Measurements from ENCODE around the gene SUFU. TPM values are rescaled to one million over a fixed set of nuclear protein-coding genes. Genes with fewer than 3 reads are reported as not detected.

SUFU gene
- total RNA-seq, 1 donor from 2014 or later, result 13.5 TPM

- no peaks in the 10 kb centered on the region for H3K9me3 ChIP-seq
- TF ChIP-seq CTCF (IDR thresholded peaks at IDR 0.05), result no peak
- ATAC-seq (no peak), DNase-seq (no peak)
- intact Hi-C loops (cut with DNase I), result no loop called here
- peaks cover 17% of the 10 kb centered on the region for H3K4me1 ChIP-seq
- no peak overlapping the region for H3K4me3 ChIP-seq
- H3K27me3 ChIP-seq, result no peaks in the 10 kb centered on the region
- H3K27ac ChIP-seq, result no peak overlapping the region
- no peaks in the 10 kb centered on the region for H3K36me3 ChIP-seq
Observed at GRCh38 chr10:102639537-102639936, 135.8 kb downstream of the SUFU start.

GRCh38 chr10:102641402-102641801 lies 137.6 kb downstream of the SUFU start:
- ATAC-seq (no peak), DNase-seq (no peak)
- no peak for TF ChIP-seq CTCF (IDR thresholded peaks at IDR 0.05)
- Histone ChIP-seq H3K27me3 (no peaks in the 10 kb centered on the region), H3K27ac (peak overlapping the region; percentile 100), H3K9me3 (no peaks in the 10 kb centered on the region), H3K4me3 (peak overlapping the region; percentile 85), H3K4me1 (peaks cover 5% of the 10 kb centered on the region), H3K36me3 (no peaks in the 10 kb centered on the region)
- intact Hi-C loops (cut with DNase I), result no loop called here

GRCh38 chr10:102641880-102642735 lies 138.3 kb downstream of the SUFU start:
- Histone ChIP-seq H3K27ac (peak overlapping the region; percentile 100), H3K4me1 (peaks cover 11% of the 10 kb centered on the region), H3K36me3 (no peaks in the 10 kb centered on the region), H3K4me3 (peak overlapping the region; percentile 85), H3K9me3 (no peaks in the 10 kb centered on the region), H3K27me3 (no peaks in the 10 kb centered on the region)
- DNase-seq, result peak; percentile 99
- no peak for TF ChIP-seq CTCF (IDR thresholded peaks at IDR 0.05)
- ATAC-seq, result peak; percentile 78
- intact Hi-C loops (cut with DNase I), result no loop called here

GRCh38 chr10:102642736-102643335 lies 139.1 kb downstream of the SUFU start:
- no peak for TF ChIP-seq CTCF (IDR thresholded peaks at IDR 0.05)
- H3K27ac ChIP-seq, result peak overlapping the region; percentile 100
- no peaks in the 10 kb centered on the region for H3K9me3 ChIP-seq
- peaks cover 19% of the 10 kb centered on the region for H3K4me1 ChIP-seq
- no peaks in the 10 kb centered on the region for H3K27me3 ChIP-seq
- intact Hi-C loops (cut with DNase I), result no loop called here
- H3K36me3 ChIP-seq, result peaks cover 3% of the 10 kb centered on the region
- DNase-seq, result peak; percentile 84
- peak overlapping the region; percentile 85 for H3K4me3 ChIP-seq
- ATAC-seq, result no peak

GRCh38 chr10:102643336-102644065 lies 139.7 kb downstream of the SUFU start:
- intact Hi-C loops (cut with DNase I), result no loop called here
- no peak for TF ChIP-seq CTCF (IDR thresholded peaks at IDR 0.05)
- H3K4me1 ChIP-seq, result peaks cover 25% of the 10 kb centered on the region
- H3K27me3 ChIP-seq, result no peaks in the 10 kb centered on the region
- H3K27ac ChIP-seq, result peak overlapping the region; percentile 100
- DNase-seq (peak; percentile 83), ATAC-seq (peak; percentile 6)
- H3K4me3 ChIP-seq, result peak overlapping the region; percentile 85
- no peaks in the 10 kb centered on the region for H3K9me3 ChIP-seq
- peaks cover 8% of the 10 kb centered on the region for H3K36me3 ChIP-seq
